IPS DF 19.7 (cell line): Measurements from ENCODE around the gene SAAL1.

Source experiments
- DNase-seq: peaks from one replicate; pipeline ENCODE4 v3.0.0-alpha.2; 2013; ENCODE audit warnings: low read depth, low spot score

Gene SAAL1

DNA sequence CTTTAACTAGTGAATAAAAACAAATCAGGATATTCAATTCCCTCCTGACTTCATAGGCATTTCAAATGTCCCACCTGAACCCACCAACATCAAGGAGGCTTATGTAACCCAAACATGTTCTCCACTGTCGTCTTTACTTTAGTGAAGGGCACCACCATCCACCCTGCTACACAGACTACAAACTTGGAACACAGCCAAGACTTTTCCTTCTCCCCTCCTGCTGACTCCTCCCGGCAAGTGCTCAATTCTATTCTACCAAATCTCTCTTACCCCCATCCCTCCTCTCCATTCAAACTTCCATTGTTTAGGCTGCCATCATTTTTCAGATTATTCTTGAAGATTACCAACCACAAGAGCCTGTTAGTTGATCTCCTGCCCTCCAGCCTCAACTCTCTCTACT, 24.3 kb downstream of the SAAL1 start:
- no peak for DNase-seq

DNA sequence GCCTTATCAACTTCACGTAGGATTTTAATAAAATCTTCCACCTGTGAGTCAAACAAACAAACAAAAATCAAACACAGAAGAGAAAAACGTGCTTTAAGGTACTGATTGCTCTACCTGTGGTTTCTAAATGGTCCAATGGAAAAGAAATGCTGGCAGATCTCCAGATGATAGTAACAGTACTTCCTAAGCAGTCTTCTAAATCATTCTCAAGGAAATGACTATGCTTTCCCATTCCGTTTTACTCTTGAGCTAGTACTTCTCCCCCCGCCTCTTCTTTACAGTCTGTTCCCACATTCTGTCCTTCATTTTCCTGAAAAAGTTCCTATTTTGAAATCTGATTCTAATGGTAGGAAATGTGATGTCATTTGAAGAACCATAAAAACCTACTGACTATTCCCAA, 25.4 kb downstream of the SAAL1 start:
- DNase-seq, result no peak

GRCh38 chr11:18078909-18079308, 27.0 kb downstream of the SAAL1 start:
- DNase-seq, result no peak

DNA sequence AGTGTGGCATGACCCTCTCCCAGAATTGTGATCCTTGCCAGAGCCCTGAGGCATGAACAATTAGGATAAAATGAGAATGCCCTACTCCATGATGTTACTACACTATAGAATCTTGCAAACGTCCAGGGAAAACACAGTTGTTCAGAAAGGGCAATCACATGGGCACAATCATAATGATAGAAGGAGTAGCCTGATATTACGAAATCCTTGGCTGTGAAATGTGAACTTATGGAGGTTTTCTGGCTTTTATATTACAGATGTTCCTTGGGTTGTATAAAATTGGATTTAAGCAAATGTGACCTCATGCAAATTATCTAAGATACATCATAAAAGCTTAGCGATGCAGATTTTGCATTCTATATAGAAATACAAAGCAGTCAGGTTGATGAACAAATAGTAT, 30.4 kb downstream of the SAAL1 start:
- DNase-seq, result no peak

DNA sequence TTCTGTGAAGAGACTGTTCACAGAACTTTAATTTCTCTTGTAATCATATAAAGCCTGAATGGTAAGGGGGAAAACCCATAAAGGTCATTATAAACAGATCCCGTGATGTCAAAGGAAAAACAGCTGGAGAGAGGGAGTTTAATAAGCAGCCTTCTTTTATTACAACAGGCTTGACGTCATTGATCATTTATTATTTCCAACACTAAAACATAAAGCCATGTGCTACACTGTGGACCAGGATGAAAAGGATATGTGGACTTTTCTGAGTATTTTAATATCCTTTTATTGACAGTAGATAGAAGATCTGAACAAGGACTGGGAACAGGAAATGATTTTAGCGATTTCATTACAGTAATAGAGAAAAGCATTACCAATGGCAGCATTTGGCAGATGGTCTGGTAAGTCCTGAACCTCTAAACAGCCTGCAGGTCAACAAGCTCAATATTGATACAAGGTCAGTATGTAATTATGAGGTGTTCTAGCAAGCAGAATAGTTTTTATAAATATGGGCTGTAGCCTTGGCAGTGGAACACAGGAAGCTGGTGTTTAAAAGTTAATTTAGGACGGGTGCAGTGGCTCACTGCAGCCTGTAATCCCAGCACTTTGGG, 34.7 kb downstream of the SAAL1 start:
- DNase-seq, result no peak

GRCh38 chr11:18067372-18067771, 38.5 kb downstream of the SAAL1 start:
- no peak for DNase-seq

DNA sequence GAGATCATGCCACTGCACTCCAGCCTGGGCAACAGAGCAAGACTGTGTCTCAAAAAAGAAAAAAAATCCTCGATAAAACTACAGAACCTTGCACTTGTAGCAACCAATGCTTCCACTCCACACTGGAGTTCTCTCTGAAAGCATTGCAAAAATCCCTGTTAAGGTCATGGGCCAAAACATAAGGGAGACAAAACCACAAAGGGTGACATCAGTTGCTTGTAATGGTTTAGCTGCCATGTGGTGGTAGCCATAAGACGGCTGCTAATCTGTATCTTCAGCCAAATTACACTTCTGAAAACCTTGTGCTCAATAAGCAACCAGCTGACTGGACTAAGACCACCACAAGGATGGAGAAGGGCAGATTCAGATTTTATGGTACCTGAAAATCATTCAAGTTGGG, 39.3 kb downstream of the SAAL1 start:
- DNase-seq, result no peak

DNA sequence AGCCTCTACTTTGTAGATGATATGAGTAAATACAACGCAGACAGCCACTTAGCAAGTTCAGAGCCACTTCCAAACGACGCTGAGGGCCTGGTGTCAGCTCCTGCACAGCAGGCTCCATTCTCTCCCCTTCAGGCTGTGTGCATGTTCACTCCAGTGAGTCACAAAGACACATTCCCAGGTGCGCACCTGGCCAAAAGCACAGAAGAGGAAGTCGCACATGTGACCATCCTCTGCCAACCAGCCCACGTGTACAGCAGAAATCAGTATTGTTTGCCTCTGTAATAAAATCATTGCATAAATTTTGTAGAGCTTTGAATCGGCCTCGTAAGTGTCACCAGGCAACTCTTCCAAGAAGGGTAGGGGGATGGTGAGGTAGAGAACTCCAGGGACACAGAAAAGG, 40.3 kb downstream of the SAAL1 start:
- no peak for DNase-seq

GRCh38 chr11:18064450-18065054, 41.3 kb downstream of the SAAL1 start:
- DNase-seq, result no peak

DNA sequence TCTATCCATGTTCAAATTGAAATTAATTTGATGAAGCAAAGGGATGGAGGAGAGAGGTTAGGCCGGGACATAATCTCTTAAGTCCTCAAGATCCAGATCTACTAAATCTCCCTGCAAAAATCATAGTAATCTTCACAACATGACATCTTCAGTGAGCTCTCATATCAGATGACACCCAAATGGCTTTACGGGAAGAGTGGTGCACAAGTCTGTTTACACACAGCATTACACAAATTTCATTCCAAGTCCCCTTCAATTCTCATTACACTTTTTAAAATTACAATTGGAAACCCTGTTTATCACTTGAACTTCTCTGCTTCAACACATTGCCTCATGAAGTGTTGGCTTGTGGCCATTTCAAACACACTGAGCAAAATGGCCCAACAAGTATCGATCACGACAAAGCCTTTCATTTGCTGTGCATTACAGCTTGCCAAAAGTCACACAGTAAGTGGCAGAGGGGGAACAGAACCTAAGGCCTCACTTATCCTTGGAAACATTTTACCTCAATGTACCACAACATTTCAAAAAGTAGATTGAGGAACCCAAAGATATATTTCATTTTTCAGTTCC, 41.9 kb downstream of the SAAL1 start:
- no peak for DNase-seq

DNA sequence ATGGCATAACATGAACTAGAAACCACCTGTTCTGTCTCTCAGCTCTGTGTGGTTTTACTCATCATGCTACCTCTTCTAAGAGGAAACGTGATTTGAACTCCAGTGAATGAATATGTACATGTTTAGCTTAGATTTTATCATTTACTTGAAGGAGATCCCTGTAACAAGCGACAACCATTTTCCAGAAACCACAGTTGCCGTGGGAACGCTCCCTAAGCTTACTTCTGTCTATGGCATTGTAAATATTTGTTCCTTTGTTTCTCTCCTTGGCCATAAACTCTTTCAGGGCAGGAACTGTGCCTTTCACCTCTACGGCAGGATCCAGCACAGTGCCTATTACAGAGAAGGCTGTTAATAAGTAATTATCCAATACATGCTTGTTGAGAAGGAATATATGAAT, 42.8 kb downstream of the SAAL1 start:
- no peak for DNase-seq

- DNase-seq, result no peak
Measured at GRCh38 chr11:18061351-18061750, 44.5 kb downstream of the SAAL1 start.

DNA sequence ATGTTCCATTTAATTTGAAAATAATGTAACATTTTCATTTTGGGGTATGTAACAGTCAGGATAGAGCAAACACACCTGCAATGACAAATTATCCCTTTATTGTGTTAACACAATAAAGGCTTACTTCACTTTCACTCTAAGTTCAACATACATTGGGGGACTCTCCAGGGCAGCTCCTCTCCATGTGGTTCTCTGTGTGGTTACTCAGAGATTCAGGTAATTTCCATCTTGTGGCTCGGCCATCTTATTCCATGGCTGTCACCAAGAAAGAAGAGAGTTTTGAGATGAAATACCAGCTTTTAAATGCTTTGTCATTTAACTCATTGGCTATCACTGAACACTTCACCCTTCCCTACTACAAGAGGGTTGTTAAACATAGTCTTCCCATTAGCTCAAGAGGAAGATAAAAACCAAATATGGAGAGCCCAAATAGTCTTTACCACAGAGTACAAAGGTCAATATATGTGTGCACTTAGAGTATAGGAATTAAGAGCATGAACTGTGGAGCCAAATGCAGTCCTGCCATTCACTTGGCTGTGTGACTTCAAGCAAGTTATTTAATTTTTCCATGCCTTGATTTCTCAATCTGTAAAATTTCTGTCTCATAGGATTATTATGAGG, 49.2 kb downstream of the SAAL1 start:
- no peak for DNase-seq

GRCh38 chr11:18054511-18055103, 51.3 kb downstream of the SAAL1 start:
- no peak for DNase-seq

- no peak for DNase-seq
Measured at GRCh38 chr11:18050848-18051247, 55.0 kb downstream of the SAAL1 start.

GRCh38 chr11:18046116-18046777, 59.6 kb downstream of the SAAL1 start, which contains the start of gene TPH1:
Gene TPH1, minus strand, starts transcription at chr11:18046269. Its CDS starts 5,507 bp downstream, at chr11:18040762.
- no peak for DNase-seq

- DNase-seq, result no peak
Measured at GRCh38 chr11:18036456-18036855, 69.4 kb downstream of the SAAL1 start.
